Pancreas (tissue), 10 donors: ENCODE data around the gene ADAM11. TPM values are rescaled to one million over a fixed set of nuclear protein-coding genes. Genes with fewer than 3 reads are reported as not detected.

Experiments used
- ATAC-seq, 4 donors: fragments of 200-7000 bp; cut with Tn5 transposase; one replicate each; pipeline versions ENCODE4 v1.8.0 to v1.9.1; 2020; ENCODE audit warnings: mild to moderate bottlenecking in 4 of 4, moderate library complexity in 4 of 4
- DNase-seq, 6 donors: peaks; one replicate each; pipeline ENCODE4 v3.0.0-alpha.2; 2020
- FAIRE-seq: peaks from 2 replicates; lab custom pipeline; 2012; peaks lifted over from hg19 to GRCh38; lab: Jason Lieb, UNC
- H3K27ac ChIP-seq, 4 donors: fragments of 200-600 bp; sonication (generic); 1 replicate in 3 of 4; 2 replicates in 1 of 4; pipeline versions ENCODE4 v1.5.0 to v1.8.0; 2020
- H3K27me3 ChIP-seq, 4 donors: fragments of 200-600 bp; one replicate each; pipeline ENCODE4 v1.8.0; 2021
- H3K36me3 ChIP-seq, 3 donors: fragments of 200-600 bp; sonication (generic) in 1 of 3; one replicate each; pipeline versions ENCODE4 v1.5.0 to v1.8.0; 2020 to 2021
- H3K4me1 ChIP-seq, 3 donors: fragments of 200-600 bp; one replicate each; pipeline ENCODE4 v1.8.0; 2021
- H3K4me3 ChIP-seq, 4 donors: fragments of 200-600 bp; sonication (generic) in 2 of 4; one replicate each; pipeline versions ENCODE4 v1.5.0 to v1.8.0; 2020 to 2021
- H3K9me3 ChIP-seq, 4 donors: fragments of 200-600 bp; one replicate each; pipeline ENCODE4 v1.8.0; 2021
- WGBS, 2 donors: extraction: QIAGEN DNeasy Blood & Tissue Kit; methylation state at CpG; one replicate each; pipeline ENCODE4 v1.1.7; 2013; 5-methylcytosine and 5-hydroxymethylcytosine counted together
- intact Hi-C, 3 donors: fragments of 100-400 bp; cut with DNase I; formaldehyde crosslinking; loops; one replicate each; pipeline versions ENCODE4 v1.11.1 to v1.14.2; 2022
- polyA plus RNA-seq, 2 donors: library from polyadenylated mRNA; stranded (reverse); fragments of 200-250 nt; gene quantifications; one replicate each; pipeline ENCODE4 v1.2.3, GENCODE V29; 2013
- total RNA-seq, 6 donors: library from RNA; stranded (reverse); fragmentation: NEBNext Ultra II Directional in 4 of 6; extraction: Animal tissue kit (Norgen Biotek cat#: 25700) in 4 of 6; gene quantifications; one replicate each; pipeline versions ENCODE4 v1.2.1 to v1.2.4, GENCODE V29; 2021 to 2023
- TF ChIP-seq, protein P1 (sequence below), 4 donors: fragments of 200-600 bp; sonication (generic) in 3 of 4; IDR thresholded peaks; one replicate each; pipeline versions ENCODE4 v1.5.0 to v1.8.0; 2021; ENCODE audit warnings: antibody characterized with exemption in 4 of 4
- donor health status: healthy with polysubstance abuse.
- donor health status: DM: no; HTN: no; CAD: no; lungs with moderate emphysema.
- donor health status: DM: no; HTN: no; CAD: no.
- donor health status: control.
- donor health status: control.
- donor health status: Bipolar disorder and iron deficiency.
- donor health status: DM: yes; HTN: yes; CAD: no.
- donor health status: DM: no; HTN: no; CAD: no.
- donor health status: DM: no; HTN: no; CAD: no.
- donor health status: DM: yes; HTN: yes; CAD: no.

The ADAM11 gene
- total and polyA plus RNA-seq, 8 donors: 0.03 to 0.40 (median 0.18) TPM

GRCh38 chr17:44769230-44769629 lies 10.4 kb downstream of the ADAM11 start:
- 47 to 49% methylated on average over 5 to 6 of the region's 6 CpGs for WGBS, 2 donors
- intact Hi-C loops: no loop called here
- no peaks in the 10 kb centered on the region for H3K27me3 ChIP-seq
- no peaks in the 10 kb centered on the region for H3K36me3 ChIP-seq
- no peak overlapping the region for H3K27ac ChIP-seq
- FAIRE-seq (no peak), DNase-seq (no peak), ATAC-seq (no peak)
- no peaks in the 10 kb centered on the region for H3K9me3 ChIP-seq
- TF ChIP-seq, protein P1, sequence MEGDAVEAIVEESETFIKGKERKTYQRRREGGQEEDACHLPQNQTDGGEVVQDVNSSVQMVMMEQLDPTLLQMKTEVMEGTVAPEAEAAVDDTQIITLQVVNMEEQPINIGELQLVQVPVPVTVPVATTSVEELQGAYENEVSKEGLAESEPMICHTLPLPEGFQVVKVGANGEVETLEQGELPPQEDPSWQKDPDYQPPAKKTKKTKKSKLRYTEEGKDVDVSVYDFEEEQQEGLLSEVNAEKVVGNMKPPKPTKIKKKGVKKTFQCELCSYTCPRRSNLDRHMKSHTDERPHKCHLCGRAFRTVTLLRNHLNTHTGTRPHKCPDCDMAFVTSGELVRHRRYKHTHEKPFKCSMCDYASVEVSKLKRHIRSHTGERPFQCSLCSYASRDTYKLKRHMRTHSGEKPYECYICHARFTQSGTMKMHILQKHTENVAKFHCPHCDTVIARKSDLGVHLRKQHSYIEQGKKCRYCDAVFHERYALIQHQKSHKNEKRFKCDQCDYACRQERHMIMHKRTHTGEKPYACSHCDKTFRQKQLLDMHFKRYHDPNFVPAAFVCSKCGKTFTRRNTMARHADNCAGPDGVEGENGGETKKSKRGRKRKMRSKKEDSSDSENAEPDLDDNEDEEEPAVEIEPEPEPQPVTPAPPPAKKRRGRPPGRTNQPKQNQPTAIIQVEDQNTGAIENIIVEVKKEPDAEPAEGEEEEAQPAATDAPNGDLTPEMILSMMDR (IDR thresholded peaks at IDR 0.05): no peak
- no peaks in the 10 kb centered on the region for H3K4me1 ChIP-seq
- no peak overlapping the region for H3K4me3 ChIP-seq

DNA sequence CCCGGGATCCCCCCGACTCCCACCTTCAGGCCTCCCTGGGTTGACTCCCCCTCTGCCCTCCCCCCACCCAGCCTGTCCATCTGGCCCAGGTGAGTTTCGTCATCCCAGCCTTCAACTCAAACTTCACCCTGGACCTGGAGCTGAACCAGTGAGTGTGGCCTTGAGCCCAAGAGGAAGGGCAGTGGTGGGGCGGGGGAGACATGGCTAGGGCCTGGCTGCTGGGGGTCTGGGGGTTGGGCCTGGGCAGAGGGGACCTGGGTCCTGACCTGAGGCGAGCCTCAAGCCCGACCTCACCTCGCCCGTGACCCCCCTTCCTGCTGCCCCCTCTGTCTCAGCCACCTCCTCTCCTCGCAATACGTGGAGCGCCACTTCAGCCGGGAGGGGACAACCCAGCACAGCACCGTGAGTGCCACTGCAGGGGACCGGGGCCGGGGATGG lies 10.9 kb downstream of the ADAM11 start:
- intact Hi-C loops: loop anchor here in 1 of 3 donors (10.0 kb wide), 1 partner anchor 345 kb away; no protein-coding TSS in a partner anchor
- H3K4me1 ChIP-seq: no peaks in the 10 kb centered on the region
- H3K27ac ChIP-seq: no peak overlapping the region
- FAIRE-seq: no peak
- no peak for ATAC-seq
- TF ChIP-seq, protein P1 (IDR thresholded peaks at IDR 0.05): no peak
- H3K36me3 ChIP-seq: no peaks in the 10 kb centered on the region
- WGBS, 2 donors: 49 to 53% methylated on average over 10 to 15 of the region's 15 CpGs
- no peak overlapping the region for H3K4me3 ChIP-seq
- no peaks in the 10 kb centered on the region for H3K27me3 ChIP-seq
- no peaks in the 10 kb centered on the region for H3K9me3 ChIP-seq
- peak in 1 of 6 donors; percentile 57 for DNase-seq

DNA sequence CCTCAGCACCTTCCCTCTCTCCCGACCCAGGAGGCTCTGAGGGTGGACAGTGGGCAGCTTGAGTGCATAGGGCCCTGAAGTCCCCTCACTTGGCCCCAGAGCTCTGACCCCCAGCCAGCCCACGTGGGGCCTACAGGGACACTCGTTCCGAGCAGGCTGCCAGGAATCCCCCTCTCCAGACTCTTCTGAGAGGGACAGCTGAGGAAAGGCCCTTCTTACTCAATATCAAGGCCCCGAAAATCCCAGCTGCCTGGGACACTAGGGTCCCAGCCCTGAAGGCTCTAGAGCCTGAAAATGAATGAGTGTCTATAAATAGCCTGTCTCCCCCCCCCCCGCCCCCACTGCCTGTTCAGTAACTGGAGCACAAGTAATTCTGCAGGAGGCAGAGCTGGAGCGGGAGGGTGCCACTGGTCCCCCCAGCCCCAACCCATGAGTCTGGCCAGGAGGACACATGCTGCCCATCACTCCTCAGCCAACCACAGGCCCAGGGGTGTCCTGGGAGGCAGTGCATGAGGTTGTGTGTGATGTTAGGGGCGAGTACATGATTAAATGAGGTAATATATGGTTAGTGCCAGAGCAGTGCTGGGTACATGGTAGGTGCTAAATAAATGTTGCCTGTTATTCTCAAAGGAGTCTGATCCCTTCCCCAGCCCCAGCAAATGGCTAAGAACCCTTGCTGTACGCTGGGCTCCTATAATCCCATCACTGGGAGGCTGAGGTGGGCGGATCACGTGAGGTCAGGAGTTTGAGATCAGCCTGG lies 11.6 kb downstream of the ADAM11 start:
- WGBS, 2 donors: 62 to 66% methylated on average over 9 to 11 of the region's 11 CpGs
- TF ChIP-seq, protein P1 (IDR thresholded peaks at IDR 0.05): no peak

GRCh38 chr17:44772308-44773045 lies 13.7 kb downstream of the ADAM11 start:
- WGBS, 2 donors: 49 to 65% methylated on average over 20 to 21 of the region's 21 CpGs
- Histone ChIP-seq H3K27ac (no peak overlapping the region), H3K4me1 (peaks cover 0 to 8% (median 0%) of the 10 kb centered on the region in 3 donors), H3K9me3 (no peaks in the 10 kb centered on the region), H3K27me3 (no peaks in the 10 kb centered on the region), H3K36me3 (no peaks in the 10 kb centered on the region), H3K4me3 (no peak overlapping the region)
- intact Hi-C loops: loop anchor here in 1 of 3 donors (10.0 kb wide), 1 partner anchor 342 kb away; no protein-coding TSS in a partner anchor
- no peak for FAIRE-seq
- TF ChIP-seq, protein P1 (IDR thresholded peaks at IDR 0.05): no peak
- peak in 1 of 6 donors; percentile 66 for DNase-seq
- no peak for ATAC-seq

More for the DNA sequence above, 11.6 kb downstream of the ADAM11 start:
- Histone ChIP-seq H3K9me3 (no peaks in the 10 kb centered on the region), H3K27ac (no peak overlapping the region), H3K4me1 (peaks cover 0 to 4% (median 0%) of the 10 kb centered on the region in 3 donors), H3K36me3 (no peaks in the 10 kb centered on the region), H3K27me3 (no peaks in the 10 kb centered on the region), H3K4me3 (no peak overlapping the region)
- intact Hi-C loops: loop anchor here in 1 of 3 donors (10.0 kb wide), 1 partner anchor 344 kb away; no protein-coding TSS in a partner anchor
- no peak for DNase-seq
- no peak for FAIRE-seq
- no peak for ATAC-seq
